RWPE2 (cell line): ENCODE data around the gene SPECC1L.

Experiments used
- ATAC-seq: fragments of 200-7000 bp; cut with Tn5 transposase; 3 replicates; pipeline ENCODE4 v1.9.1; 2021; ENCODE audit warnings: low read depth
- DNase-seq: peaks from one replicate; pipeline ENCODE4 v3.0.0-alpha.2; 2020; ENCODE audit warnings: low spot score
- H3K27ac ChIP-seq: fragments of 450-650 bp; 2 replicates; pipeline ENCODE4 v1.5.1; 2017; ENCODE audit warnings: mild to moderate bottlenecking; ENCODE audit not compliant: poor library complexity, severe bottlenecking
- H3K27me3 ChIP-seq: fragments of 250-450 bp; sonication (Bioruptor Pico); 2 replicates; pipeline ENCODE4 v1.5.1; 2021; ENCODE audit warnings: mild to moderate bottlenecking, moderate library complexity; ENCODE audit not compliant: insufficient read depth, poor library complexity, severe bottlenecking
- H3K36me3 ChIP-seq: fragments of 250-450 bp; sonication (Bioruptor Pico); 2 replicates; pipeline ENCODE4 v1.5.1; 2020; ENCODE audit warnings: low read depth, mild to moderate bottlenecking, moderate library complexity
- H3K4me1 ChIP-seq: fragments of 250-450 bp; sonication (Bioruptor Pico); 2 replicates; pipeline ENCODE4 v1.5.1; 2021; ENCODE audit warnings: mild to moderate bottlenecking, moderate library complexity; ENCODE audit not compliant: insufficient read depth, poor library complexity, severe bottlenecking
- H3K4me3 ChIP-seq: fragments of 250-450 bp; sonication (Bioruptor Pico); 2 replicates; pipeline ENCODE4 v1.5.1; 2021; ENCODE audit warnings: mild to moderate bottlenecking, moderate library complexity; ENCODE audit not compliant: severe bottlenecking
- H3K9me3 ChIP-seq: fragments of 250-450 bp; sonication (Bioruptor Pico); 2 replicates; pipeline ENCODE4 v1.5.1; 2021; ENCODE audit warnings: mild to moderate bottlenecking, moderate library complexity; ENCODE audit not compliant: severe bottlenecking
- TF ChIP-seq, protein P1 (sequence below): fragments of 450-650 bp; IDR thresholded peaks from one replicate; pipeline ENCODE4 v1.5.1; 2017; ENCODE audit warnings: mild to moderate bottlenecking, moderate library complexity; ENCODE audit not compliant: poor library complexity, severe bottlenecking

SPECC1L gene

GRCh38 chr22:24407884-24408283 is 137.3 kb downstream of the SPECC1L start:
- H3K36me3 ChIP-seq, result peaks cover 23% of the 10 kb centered on the region
- DNase-seq (no peak), ATAC-seq (no peak)
- H3K4me3 ChIP-seq, result no peak overlapping the region
- H3K4me1 ChIP-seq, result peaks cover 8% of the 10 kb centered on the region
- H3K27ac ChIP-seq, result no peak overlapping the region
- no peaks in the 10 kb centered on the region for H3K9me3 ChIP-seq
- H3K27me3 ChIP-seq, result no peaks in the 10 kb centered on the region
- TF ChIP-seq, protein P1, sequence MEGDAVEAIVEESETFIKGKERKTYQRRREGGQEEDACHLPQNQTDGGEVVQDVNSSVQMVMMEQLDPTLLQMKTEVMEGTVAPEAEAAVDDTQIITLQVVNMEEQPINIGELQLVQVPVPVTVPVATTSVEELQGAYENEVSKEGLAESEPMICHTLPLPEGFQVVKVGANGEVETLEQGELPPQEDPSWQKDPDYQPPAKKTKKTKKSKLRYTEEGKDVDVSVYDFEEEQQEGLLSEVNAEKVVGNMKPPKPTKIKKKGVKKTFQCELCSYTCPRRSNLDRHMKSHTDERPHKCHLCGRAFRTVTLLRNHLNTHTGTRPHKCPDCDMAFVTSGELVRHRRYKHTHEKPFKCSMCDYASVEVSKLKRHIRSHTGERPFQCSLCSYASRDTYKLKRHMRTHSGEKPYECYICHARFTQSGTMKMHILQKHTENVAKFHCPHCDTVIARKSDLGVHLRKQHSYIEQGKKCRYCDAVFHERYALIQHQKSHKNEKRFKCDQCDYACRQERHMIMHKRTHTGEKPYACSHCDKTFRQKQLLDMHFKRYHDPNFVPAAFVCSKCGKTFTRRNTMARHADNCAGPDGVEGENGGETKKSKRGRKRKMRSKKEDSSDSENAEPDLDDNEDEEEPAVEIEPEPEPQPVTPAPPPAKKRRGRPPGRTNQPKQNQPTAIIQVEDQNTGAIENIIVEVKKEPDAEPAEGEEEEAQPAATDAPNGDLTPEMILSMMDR, result no peak

DNA sequence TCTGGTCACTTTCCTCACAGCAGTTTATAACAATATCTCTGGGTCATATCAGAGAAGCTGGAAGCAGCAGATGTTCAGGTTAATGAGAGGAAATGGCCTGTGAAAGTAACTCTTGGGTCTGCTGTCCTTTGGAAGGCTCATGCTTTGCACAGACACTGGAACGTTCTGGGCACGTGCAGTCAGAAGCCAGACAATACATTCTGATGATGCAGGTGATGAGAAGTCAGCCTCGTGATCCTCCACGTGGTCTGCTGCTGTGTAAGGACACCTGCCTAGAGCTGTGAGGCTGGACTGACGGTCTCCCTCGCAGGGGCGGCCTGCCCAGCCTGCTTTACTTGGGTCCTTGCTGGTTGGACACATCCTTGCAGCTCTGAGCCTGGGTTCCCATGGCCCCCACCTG is 138.0 kb downstream of the SPECC1L start:
- H3K27ac ChIP-seq, result no peak overlapping the region
- H3K36me3 ChIP-seq, result peaks cover 16% of the 10 kb centered on the region
- H3K4me3 ChIP-seq, result no peak overlapping the region
- TF ChIP-seq, protein P1, result no peak
- no peaks in the 10 kb centered on the region for H3K9me3 ChIP-seq
- DNase-seq (no peak), ATAC-seq (no peak)
- no peaks in the 10 kb centered on the region for H3K27me3 ChIP-seq
- H3K4me1 ChIP-seq, result peaks cover 5% of the 10 kb centered on the region

GRCh38 chr22:24409707-24410106 is 139.1 kb downstream of the SPECC1L start:
- Histone ChIP-seq H3K4me3 (no peak overlapping the region), H3K36me3 (peaks cover 10% of the 10 kb centered on the region), H3K4me1 (peaks cover 5% of the 10 kb centered on the region), H3K27ac (no peak overlapping the region), H3K27me3 (no peaks in the 10 kb centered on the region), H3K9me3 (no peaks in the 10 kb centered on the region)
- ATAC-seq (no peak), DNase-seq (no peak)
- TF ChIP-seq, protein P1, result no peak

DNA sequence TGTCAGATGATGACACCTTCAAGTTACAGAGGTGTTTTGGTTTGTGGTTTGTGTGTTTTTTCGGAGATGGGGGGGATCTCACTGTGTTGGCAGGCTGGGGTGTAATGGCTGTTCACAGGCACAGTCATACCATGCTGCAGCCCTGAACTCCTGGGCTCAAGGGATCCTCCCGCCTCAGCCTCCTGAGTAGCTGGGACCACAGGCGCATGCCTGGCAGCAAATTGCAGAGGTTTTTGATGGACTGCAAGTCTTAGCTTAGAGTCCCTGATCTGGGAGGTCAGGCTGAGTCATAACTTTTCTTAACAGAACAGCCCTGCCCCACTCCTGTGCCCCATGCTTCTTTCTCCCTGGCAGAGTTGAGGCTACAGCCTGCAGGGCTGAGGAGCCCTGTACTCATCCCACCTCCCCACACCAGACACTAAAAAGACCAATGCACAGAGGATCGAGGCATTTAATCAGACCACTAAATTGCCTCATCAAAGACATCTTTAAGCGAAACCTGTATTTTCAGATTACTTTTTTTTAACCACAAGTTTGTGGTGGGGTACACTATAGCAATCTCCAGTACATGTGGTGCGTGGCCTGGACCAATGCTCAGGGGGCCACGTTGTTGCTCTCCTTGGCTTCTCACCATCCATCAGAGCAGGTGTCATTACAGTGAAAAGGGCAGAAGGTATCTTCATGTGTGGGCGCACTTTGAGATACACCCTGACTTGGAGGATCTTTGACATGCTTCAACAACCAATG is 139.7 kb downstream of the SPECC1L start:
- H3K4me3 ChIP-seq, result no peak overlapping the region
- no peak for DNase-seq
- H3K9me3 ChIP-seq, result no peaks in the 10 kb centered on the region
- TF ChIP-seq, protein P1, result no peak
- peak; percentile 59; the same call in 2 of the 3 replicates for ATAC-seq
- H3K27ac ChIP-seq, result no peak overlapping the region
- H3K4me1 ChIP-seq, result peaks cover 5% of the 10 kb centered on the region
- H3K27me3 ChIP-seq, result no peaks in the 10 kb centered on the region
- H3K36me3 ChIP-seq, result peaks cover 12% of the 10 kb centered on the region
